ENCODE measurements around the gene COX10.
A peak's percentile ranks its signal among the peaks of the same experiment; 100 is the strongest.
"Not testable (repeated sequence)": the region's sequence is repeated elsewhere in the genome, so short reads cannot be mapped to it uniquely, and the experiment has no call there.

COX10 gene

GRCh38 chr17:14069251-14070021, at the start of gene COX10:
Gene COX10, plus strand, starts transcription at chr17:14069504. Its CDS starts 102 bp downstream, at chr17:14069606.
- DNase-seq: peak; percentile 73 to 79

GRCh38 chr17:14021651-14022294, 47.5 kb upstream of the COX10 start:
- not testable (repeated sequence) for DNase-seq

DNA sequence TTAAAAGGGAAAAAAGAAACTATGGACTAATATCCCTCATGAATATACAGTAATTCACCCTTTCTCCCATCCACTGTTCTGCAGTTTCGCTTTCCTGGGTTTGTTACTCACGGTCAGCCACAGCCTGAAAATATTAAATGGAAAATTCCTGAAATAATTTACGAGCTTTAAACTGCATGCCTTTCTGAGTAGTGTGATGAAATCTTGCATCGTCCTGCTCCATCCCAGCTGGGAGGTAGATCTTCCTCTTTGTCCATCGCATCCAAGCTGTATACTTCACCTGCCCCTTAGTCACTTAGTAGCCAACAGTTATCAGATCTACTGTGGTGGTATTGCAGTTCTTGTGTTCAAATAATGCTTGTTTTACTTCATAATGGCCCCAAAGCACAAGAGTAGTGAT, 39.5 kb upstream of the COX10 start:
- DNase-seq: not testable (repeated sequence)

GRCh38 chr17:14032234-14032633, 37.1 kb upstream of the COX10 start:
- DNase-seq: no peak

DNA sequence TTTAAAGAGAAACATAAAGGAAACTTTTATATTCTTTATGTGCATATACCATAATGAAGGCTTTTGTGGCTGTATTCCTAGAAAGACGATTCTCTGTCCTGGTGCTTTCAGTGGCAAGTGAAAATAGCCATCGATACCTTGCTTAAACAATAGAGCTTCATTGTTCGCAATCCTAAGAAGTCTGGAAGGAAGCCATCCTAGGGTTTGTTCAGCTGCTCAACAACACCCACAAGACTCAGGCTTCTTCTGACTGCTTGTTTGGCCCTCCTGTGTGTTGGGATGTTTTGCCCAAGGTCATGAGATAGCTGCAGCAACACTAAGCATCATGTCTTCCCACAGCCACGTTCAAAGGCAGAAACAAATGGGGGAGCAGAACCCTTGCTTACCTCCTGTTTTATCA, 36.1 kb upstream of the COX10 start:
- no peak for DNase-seq

DNA sequence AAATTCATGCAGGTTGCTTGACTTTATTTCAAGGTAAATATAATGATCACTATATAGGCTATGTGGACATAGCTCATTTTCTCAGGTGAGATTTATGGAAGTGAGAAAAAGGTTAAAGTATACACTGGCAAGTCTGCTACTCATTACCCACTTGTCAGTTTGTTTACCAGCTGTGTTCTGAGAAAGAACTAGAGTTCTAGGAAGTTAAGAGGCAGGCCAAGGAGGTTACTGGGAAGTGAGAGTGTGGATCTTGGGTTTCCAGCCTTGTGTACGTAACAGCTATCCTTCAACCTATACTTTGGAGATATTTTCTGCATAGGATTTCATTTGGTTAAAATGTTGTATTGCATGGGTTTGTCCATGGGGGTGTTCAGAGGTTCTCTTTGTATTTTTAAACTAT, 31.9 kb upstream of the COX10 start:
- no peak for DNase-seq

- no peak for DNase-seq
These were observed 31.1 kb upstream of the COX10 start for GRCh38 chr17:14038206-14038605.

DNA sequence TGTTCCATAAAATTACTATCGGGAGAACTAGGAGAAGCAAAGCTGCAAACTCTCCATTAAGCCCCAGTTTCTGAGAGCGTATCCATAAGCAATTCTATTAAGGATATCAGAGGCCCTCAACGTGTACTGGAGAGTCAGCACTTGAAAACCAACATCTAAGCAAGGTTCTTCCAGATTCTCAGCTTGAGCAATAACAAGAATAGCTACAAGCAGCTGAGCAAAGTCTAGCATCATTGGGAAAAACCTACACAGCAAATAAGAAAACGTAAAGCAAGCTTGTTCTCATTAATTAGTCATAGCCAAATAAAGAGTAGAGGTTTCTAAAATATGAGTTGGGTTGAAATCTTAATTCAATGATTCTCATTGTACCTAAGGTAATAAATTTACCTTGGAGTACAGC, 26.9 kb upstream of the COX10 start:
- DNase-seq: no peak

- DNase-seq: no peak
These were observed 24.6 kb upstream of the COX10 start for GRCh38 chr17:14044702-14045101.

- DNase-seq: no peak
These were observed 22.3 kb upstream of the COX10 start for GRCh38 chr17:14046978-14047377.

DNA sequence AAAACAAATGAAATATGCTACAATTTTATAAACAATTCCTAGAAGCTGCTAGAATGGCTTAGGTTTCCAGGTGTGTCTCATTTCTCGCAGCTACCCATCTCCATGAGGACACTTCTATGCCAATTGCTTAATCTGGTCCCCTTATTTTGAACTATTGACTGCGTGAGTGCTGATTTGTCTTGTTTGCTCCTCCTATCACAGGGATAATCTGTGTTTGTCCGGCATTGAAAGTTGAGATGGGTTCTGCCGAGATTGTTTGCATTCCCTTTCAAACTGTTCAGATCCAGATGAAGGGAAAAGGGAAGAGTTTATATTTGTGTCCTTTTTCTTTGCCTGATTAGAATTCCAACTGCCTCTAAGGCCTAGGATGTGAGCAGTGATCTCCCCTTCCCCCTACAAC, 21.7 kb upstream of the COX10 start:
- no peak for DNase-seq

- DNase-seq: peak in 1 of 2 experiments; percentile 9
These were observed 21.1 kb upstream of the COX10 start for GRCh38 chr17:14048169-14048568.

GRCh38 chr17:14050616-14051015, 18.7 kb upstream of the COX10 start:
- no peak for DNase-seq

GRCh38 chr17:14051692-14052091, 17.6 kb upstream of the COX10 start:
- DNase-seq: no peak

DNA sequence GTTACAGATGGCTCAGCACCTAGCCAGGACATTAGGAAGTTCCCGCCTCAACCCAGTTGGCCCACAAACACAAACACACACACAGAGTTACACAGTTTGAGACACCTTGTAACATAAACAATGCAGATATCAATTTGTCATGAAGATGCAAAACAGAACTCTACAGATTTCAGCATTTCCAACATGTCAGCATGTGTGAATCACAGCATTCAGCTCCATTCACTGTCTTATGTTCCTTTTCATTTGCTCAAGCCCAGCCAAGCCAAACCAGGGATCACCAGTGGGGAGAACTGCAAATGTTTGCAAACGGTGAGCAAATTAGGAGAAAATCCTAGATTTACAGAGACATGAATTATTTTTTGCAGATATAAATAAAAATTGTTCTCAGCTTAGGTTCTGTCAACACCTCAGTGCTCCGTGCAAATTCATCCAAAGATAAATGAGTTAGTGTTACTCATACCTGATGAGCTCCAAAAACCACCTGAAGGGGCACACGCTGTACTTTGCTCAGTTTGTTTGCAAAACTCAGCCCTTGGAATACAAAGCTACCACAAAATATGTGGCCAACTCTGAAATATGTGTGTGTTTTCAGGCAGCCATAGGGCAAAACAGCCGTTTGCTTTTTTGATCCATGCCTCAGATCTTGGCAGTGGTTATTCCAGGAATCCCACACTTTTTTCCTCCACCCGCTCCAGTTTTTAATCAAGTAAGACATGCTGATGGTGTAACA, 16.3 kb upstream of the COX10 start:
- DNase-seq: no peak

- DNase-seq: no peak
These were observed 11.7 kb upstream of the COX10 start for GRCh38 chr17:14057591-14057990.

DNA sequence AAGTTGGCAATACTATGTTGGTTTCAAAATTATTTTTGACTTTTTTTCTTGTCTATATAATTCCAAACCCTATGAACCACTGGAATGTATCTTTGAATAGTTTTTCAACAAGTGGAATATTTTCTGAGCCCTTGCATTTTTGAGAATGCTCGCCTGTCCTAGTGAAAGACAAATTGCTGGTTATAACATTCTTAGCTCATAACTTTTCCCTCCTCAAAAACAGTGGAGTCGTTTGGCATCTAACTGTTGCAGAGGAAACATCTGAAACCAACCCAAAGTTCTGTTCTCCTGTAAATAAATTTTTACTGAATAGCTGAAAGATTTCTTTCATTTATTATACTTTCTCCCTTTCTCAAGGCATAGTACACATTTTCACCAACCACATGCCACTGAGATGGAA, 11.3 kb upstream of the COX10 start:
- no peak for DNase-seq

DNA sequence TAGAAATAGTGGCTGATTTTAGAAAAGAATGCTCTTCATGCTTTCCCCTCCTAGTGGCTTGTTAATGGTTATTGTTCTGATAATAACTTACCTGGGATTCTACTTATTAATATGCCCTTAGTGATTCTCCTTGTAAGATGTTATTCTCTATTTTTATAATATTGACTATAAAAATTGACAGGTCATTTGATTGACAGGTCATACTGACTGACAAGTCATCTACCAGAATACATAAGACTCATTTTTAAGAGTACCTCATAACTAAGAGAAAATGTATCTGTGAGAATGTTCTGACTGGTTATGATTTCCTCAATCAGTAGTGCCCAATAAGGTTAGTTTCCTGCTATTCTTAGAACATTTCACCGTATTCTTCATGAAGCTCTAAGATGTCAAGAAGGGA, 8.6 kb upstream of the COX10 start:
- no peak for DNase-seq

- DNase-seq: no peak
These were observed 7.4 kb upstream of the COX10 start for GRCh38 chr17:14061666-14062560.

- no peak for DNase-seq
These were observed 2.0 kb upstream of the COX10 start for GRCh38 chr17:14067347-14067746.

DNA sequence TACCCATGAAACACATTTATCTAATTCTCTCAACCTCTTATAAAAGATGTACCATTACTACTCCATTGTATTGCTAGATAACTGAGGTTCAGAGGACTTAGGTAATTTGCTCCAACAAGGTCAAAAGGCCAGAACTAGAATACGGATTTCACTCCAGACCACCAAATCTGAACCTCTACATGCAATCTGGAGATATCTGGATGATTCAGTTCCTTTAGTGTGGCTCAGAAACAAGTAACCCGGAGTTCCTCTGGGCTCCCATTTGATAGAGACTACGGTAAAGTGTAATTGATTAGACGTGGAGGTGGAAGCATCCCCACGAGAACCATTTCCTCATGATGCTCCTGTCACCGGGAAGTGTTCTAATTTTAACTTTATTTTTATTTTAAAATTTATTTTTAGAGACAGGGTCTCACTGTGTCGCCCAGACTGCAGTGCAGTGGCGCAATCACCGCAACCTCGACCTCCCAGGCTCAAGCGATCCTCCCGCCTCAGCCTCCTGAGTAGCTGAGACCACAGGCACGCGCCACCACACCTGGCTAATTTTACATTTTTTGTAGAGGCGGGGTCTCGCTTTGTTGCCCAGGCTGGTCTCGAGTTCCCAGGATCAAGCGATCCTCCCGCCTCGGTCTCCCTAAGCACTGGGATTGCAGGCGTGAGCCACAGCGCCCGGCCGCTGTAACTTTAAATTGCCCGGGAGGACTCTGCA, 608 bp upstream of the COX10 start:
- no peak for DNase-seq

- no peak for DNase-seq
These were observed 1.2 kb downstream of the COX10 start for GRCh38 chr17:14070344-14070984.
